OCI-LY1 (cell line): Measurements from ENCODE around the gene PTPRT.

Experiments used
- H2AFZ ChIP-seq: fragments of 200-600 bp; sonication (generic), shearing (Covaris generic); 2 replicates; pipeline ENCODE4 v1.6.0; 2014; ENCODE audit warnings: antibody characterized with exemption, mild to moderate bottlenecking, low read length
- H3F3A ChIP-seq: fragments of 200-600 bp; sonication (generic), shearing (Covaris generic); 2 replicates; pipeline ENCODE4 v1.6.0; 2014; ENCODE audit warnings: mild to moderate bottlenecking, antibody characterized with exemption, low read length, moderate library complexity; ENCODE audit not compliant: insufficient read depth
- H3K27ac ChIP-seq: fragments of 200-600 bp; sonication (generic); 2 replicates; pipeline ENCODE4 v1.5.1; 2014; ENCODE audit warnings: low read length, mixed run types, mild to moderate bottlenecking, low read depth; ENCODE audit not compliant: poor library complexity, severe bottlenecking
- H3K27me3 ChIP-seq: fragments of 200-600 bp; sonication (generic); 2 replicates; pipeline ENCODE4 v1.6.0; 2014; ENCODE audit warnings: antibody characterized with exemption, mild to moderate bottlenecking, low read length, moderate library complexity; ENCODE audit not compliant: insufficient read depth
- H3K36me3 ChIP-seq: fragments of 200-600 bp; sonication (generic); 2 replicates; pipeline ENCODE4 v1.6.1; 2014; ENCODE audit warnings: mild to moderate bottlenecking, antibody characterized with exemption, low read length, moderate library complexity, mixed read lengths; ENCODE audit not compliant: insufficient read depth
- H3K4me1 ChIP-seq: fragments of 200-600 bp; sonication (generic); 2 replicates; pipeline ENCODE4 v1.5.1; 2014; ENCODE audit warnings: mild to moderate bottlenecking, low read length, moderate library complexity; ENCODE audit not compliant: insufficient read depth, severe bottlenecking
- H3K4me2 ChIP-seq: fragments of 200-600 bp; sonication (generic), shearing (Covaris generic); 2 replicates; pipeline ENCODE4 v1.6.1; 2014; ENCODE audit warnings: low read length
- H3K4me3 ChIP-seq: fragments of 200-600 bp; sonication (generic); 2 replicates; pipeline ENCODE4 v1.5.1; 2014; ENCODE audit warnings: low read length, low read depth, mild to moderate bottlenecking, mixed read lengths; ENCODE audit not compliant: poor library complexity, severe bottlenecking
- H3K79me2 ChIP-seq: fragments of 200-600 bp; shearing (Covaris generic); 2 replicates; pipeline ENCODE4 v1.6.1; 2016; ENCODE audit warnings: mixed run types, low read length, mixed read lengths; ENCODE audit not compliant: insufficient read depth
- H3K9ac ChIP-seq: fragments of 200-600 bp; sonication (generic), shearing (Covaris generic); 2 replicates; pipeline ENCODE4 v1.6.1; 2014; ENCODE audit warnings: mild to moderate bottlenecking, low read length, mixed read lengths
- H3K9me2 ChIP-seq: fragments of 200-600 bp; sonication (generic), shearing (Covaris generic); 2 replicates; pipeline ENCODE4 v1.6.1; 2014; ENCODE audit warnings: low read depth, mild to moderate bottlenecking, low read length, mixed read lengths
- H3K9me3 ChIP-seq: fragments of 200-600 bp; shearing (Covaris generic); 2 replicates; pipeline ENCODE4 v1.6.1; 2014; ENCODE audit warnings: low read length, mixed read lengths
- H4K20me1 ChIP-seq: fragments of 200-600 bp; sonication (generic), shearing (Covaris generic); 2 replicates; pipeline ENCODE4 v1.6.0; 2016; ENCODE audit warnings: mild to moderate bottlenecking, low read length; ENCODE audit not compliant: insufficient read depth
- CTCF ChIP-seq: fragments of 200-600 bp; sonication (generic), shearing (Covaris generic); IDR thresholded peaks from 2 replicates; pipeline ENCODE4 v1.5.1; 2017; ENCODE audit warnings: mild to moderate bottlenecking, antibody characterized with exemption, low read length, moderate library complexity, mixed read lengths
- EZH2 ChIP-seq: fragments of 200-600 bp; sonication (generic), shearing (Covaris generic); IDR thresholded peaks from 2 replicates; pipeline ENCODE4 v1.8.0; 2017; ENCODE audit warnings: borderline replicate concordance, mixed run types, mild to moderate bottlenecking, antibody characterized with exemption, low read length, moderate library complexity, mixed read lengths

Gene PTPRT

GRCh38 chr20:42894483-42894882 is 295.2 kb downstream of the PTPRT start:
- H3K4me3 ChIP-seq = no peak overlapping the region
- H3K9me2 ChIP-seq = no peaks in the 10 kb centered on the region
- H3K9ac ChIP-seq = no peak overlapping the region
- no peaks in the 10 kb centered on the region for H3K27me3 ChIP-seq
- no peaks in the 10 kb centered on the region for H4K20me1 ChIP-seq
- H3K4me2 ChIP-seq = no peak overlapping the region
- no peaks in the 10 kb centered on the region for H3K9me3 ChIP-seq
- H3K36me3 ChIP-seq = no peaks in the 10 kb centered on the region
- no peaks in the 10 kb centered on the region for H3F3A ChIP-seq
- H3K27ac ChIP-seq = no peak overlapping the region
- no peaks in the 10 kb centered on the region for H3K4me1 ChIP-seq
- no peak overlapping the region for H2AFZ ChIP-seq
- TF ChIP-seq EZH2 (no peak), CTCF (no peak)
- no peaks in the 10 kb centered on the region for H3K79me2 ChIP-seq

DNA sequence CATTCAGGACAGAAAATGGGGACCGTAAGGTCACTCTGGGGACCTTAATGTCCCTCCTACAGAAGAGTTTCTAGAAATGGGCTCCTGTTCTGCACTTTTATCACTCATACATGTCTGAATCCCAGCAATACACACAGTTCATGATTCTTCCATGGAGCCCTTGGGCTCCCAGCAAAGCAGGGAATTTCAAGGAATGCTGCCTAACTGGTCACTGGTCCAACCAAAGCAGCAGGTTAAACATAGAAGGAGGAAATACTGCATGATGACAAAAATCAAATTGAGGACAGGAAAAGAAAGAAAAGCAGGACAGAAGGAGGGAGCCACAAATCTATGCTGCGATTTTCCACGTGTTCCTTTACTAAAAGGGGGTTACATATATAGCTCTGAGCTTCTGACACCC is 300.2 kb downstream of the PTPRT start:
- Histone ChIP-seq H3K4me3 (no peak overlapping the region), H3K36me3 (no peaks in the 10 kb centered on the region), H3K27me3 (no peaks in the 10 kb centered on the region), H2AFZ (no peak overlapping the region), H3K4me1 (no peaks in the 10 kb centered on the region), H3F3A (no peaks in the 10 kb centered on the region), H3K9ac (no peak overlapping the region), H4K20me1 (no peaks in the 10 kb centered on the region), H3K4me2 (no peak overlapping the region), H3K27ac (no peak overlapping the region), H3K79me2 (no peaks in the 10 kb centered on the region), H3K9me3 (no peaks in the 10 kb centered on the region), H3K9me2 (no peaks in the 10 kb centered on the region)
- TF ChIP-seq CTCF = no peak
- no peak for TF ChIP-seq EZH2

DNA sequence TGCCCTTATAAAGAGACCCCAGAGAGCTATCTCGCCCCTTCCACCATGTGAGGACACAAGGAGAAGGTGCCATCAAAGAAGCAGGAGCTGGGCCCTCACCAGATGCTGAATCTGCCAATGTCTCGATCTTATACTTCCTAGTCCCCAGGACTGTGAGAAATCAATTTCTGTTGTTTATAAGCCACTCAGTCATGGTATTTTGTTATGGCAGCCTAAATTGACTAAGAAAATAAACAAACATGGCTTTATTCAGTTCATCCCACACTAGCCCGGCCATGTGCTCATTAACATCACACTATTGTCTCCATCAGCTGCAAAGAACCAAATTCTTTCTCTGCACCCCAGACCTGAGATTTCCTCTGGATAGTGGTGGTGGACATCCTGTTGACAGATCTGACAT is 302.4 kb downstream of the PTPRT start:
- Histone ChIP-seq H3K4me3 (no peak overlapping the region), H4K20me1 (no peaks in the 10 kb centered on the region), H3F3A (no peaks in the 10 kb centered on the region), H3K27ac (no peak overlapping the region), H2AFZ (no peak overlapping the region), H3K9ac (no peak overlapping the region), H3K9me2 (no peaks in the 10 kb centered on the region), H3K36me3 (no peaks in the 10 kb centered on the region), H3K4me2 (no peak overlapping the region), H3K79me2 (no peaks in the 10 kb centered on the region), H3K27me3 (no peaks in the 10 kb centered on the region), H3K9me3 (no peaks in the 10 kb centered on the region), H3K4me1 (no peaks in the 10 kb centered on the region)
- TF ChIP-seq CTCF (no peak), EZH2 (no peak)
